Measurements from ENCODE around the gene CAPZA2.

Gene CAPZA2

DNA sequence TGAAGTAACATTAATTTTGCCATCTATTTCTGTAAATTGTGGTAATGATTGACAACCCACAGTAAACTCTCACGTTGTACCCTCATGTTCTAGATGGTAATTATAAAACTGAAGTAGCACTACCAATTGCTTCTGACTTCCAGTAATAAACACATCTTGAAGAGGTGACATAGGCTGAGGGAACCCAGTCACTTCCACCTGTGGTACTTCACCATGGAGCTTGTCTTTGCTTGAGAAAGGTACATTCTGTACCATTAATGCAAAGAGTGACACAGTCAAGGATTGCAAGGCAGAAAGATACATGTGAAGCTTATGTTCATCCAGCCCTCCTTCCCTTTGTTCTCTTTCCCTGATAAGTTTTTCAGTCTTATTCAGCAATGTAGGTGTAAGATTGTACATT, 11.2 kb downstream of the CAPZA2 start:
- in situ Hi-C loops (cut with MboI; ENCODE audit: low sequenced_read_pairs) = no loop called here
- H3K27me3 ChIP-seq (ENCODE audit: low read depth) = no peaks in the 10 kb centered on the region
- DNase-seq (ENCODE audit: low spot score in 2 of 2) = no peak
- no peaks in the 10 kb centered on the region for H3K4me1 ChIP-seq
- H3K36me3 ChIP-seq (replicated peaks) = no peaks in the 10 kb centered on the region
- H3K9me3 ChIP-seq = no peaks in the 10 kb centered on the region
- H3K4me3 ChIP-seq = no peak overlapping the region

GRCh38 chr7:116876664-116877442, 14.5 kb downstream of the CAPZA2 start:
- no peaks in the 10 kb centered on the region for H3K4me1 ChIP-seq
- in situ Hi-C loops (cut with MboI; ENCODE audit: low sequenced_read_pairs) = no loop called here
- H3K27me3 ChIP-seq (ENCODE audit: low read depth) = no peaks in the 10 kb centered on the region
- H3K9me3 ChIP-seq = no peaks in the 10 kb centered on the region
- no peak overlapping the region for H3K4me3 ChIP-seq
- no peaks in the 10 kb centered on the region for H3K36me3 ChIP-seq (replicated peaks)
- no peak for DNase-seq (ENCODE audit: low spot score in 2 of 2)

- H3K4me3 ChIP-seq = no peak overlapping the region
- DNase-seq (ENCODE audit: low spot score in 2 of 2) = no peak
- in situ Hi-C loops (cut with MboI; ENCODE audit: low sequenced_read_pairs) = no loop called here
- no peaks in the 10 kb centered on the region for H3K27me3 ChIP-seq (ENCODE audit: low read depth)
- no peaks in the 10 kb centered on the region for H3K36me3 ChIP-seq (replicated peaks)
- H3K9me3 ChIP-seq = no peaks in the 10 kb centered on the region
- no peaks in the 10 kb centered on the region for H3K4me1 ChIP-seq
Observed at GRCh38 chr7:116877443-116878217, 15.2 kb downstream of the CAPZA2 start.

DNA sequence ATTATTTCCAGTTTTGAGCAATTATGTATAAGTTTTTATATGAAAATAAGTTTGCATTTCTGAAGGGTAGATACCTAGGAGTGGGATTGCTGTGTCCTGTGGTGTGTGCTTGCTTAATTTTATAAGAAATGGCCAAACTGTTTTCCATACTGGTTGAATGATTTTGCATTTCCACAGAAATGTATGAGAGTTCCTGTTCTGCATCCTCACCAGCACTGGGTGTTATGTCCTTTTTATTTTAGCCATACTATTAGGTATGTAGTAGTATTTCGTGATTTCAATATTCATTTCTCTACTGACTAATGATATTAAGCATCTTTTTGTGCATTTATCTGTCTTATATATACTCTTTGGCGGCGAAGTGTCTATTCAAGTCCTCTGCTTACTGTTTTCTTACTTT, 22.3 kb downstream of the CAPZA2 start:
- no peaks in the 10 kb centered on the region; the same call in 1 of the 2 replicates for H3K4me1 ChIP-seq
- no peak overlapping the region for H3K4me3 ChIP-seq
- no peak for DNase-seq (ENCODE audit: low spot score in 2 of 2)
- peaks cover 7% of the 10 kb centered on the region for H3K36me3 ChIP-seq (replicated peaks)
- H3K9me3 ChIP-seq = no peaks in the 10 kb centered on the region
- no peaks in the 10 kb centered on the region for H3K27me3 ChIP-seq (ENCODE audit: low read depth)
- in situ Hi-C loops (cut with MboI; ENCODE audit: low sequenced_read_pairs) = no loop called here

- H3K4me3 ChIP-seq = no peak overlapping the region
- no peaks in the 10 kb centered on the region for H3K27me3 ChIP-seq (ENCODE audit: low read depth)
- in situ Hi-C loops (cut with MboI; ENCODE audit: low sequenced_read_pairs) = no loop called here
- DNase-seq (ENCODE audit: low spot score in 2 of 2) = no peak
- H3K9me3 ChIP-seq = no peaks in the 10 kb centered on the region
- peaks cover 12% of the 10 kb centered on the region for H3K36me3 ChIP-seq (replicated peaks)
- no peaks in the 10 kb centered on the region; the same call in 1 of the 2 replicates for H3K4me1 ChIP-seq
Observed at GRCh38 chr7:116885724-116886123, 23.3 kb downstream of the CAPZA2 start.

DNA sequence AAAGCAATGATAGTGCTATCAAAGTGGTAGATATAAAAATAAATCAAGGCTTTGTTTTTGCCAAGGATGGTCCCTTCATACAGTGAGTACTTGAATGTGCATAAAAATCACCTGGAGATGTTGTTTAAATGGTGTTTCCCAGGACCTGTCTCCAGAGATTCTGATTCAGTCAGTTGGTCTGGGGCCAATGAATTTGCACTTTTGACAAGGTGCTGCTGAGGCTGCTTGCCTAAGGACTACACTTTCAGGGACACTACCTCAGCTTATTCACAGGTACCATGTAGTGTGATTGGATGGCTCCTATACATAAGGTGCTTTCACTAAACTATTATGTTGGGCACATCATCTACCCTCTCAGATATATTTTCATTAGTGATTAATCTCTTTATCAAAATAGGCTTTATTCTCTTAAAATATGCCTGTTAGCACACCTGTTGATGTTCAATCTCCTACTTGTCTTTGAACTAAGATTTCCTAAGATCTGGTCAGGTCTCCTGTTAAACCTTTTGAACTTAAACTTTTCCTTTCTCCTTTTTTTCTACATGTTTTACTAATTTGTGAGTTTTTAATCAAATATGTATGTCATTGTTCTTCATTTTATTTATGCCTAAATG, 24.3 kb downstream of the CAPZA2 start:
- no peak for DNase-seq (ENCODE audit: low spot score in 2 of 2)
- no peaks in the 10 kb centered on the region for H3K27me3 ChIP-seq (ENCODE audit: low read depth)
- H3K9me3 ChIP-seq = no peaks in the 10 kb centered on the region
- H3K4me3 ChIP-seq = no peak overlapping the region
- H3K36me3 ChIP-seq (replicated peaks) = peaks cover 18% of the 10 kb centered on the region
- in situ Hi-C loops (cut with MboI; ENCODE audit: low sequenced_read_pairs) = no loop called here
- no peaks in the 10 kb centered on the region; the same call in 1 of the 2 replicates for H3K4me1 ChIP-seq

GRCh38 chr7:116888895-116889294, 26.5 kb downstream of the CAPZA2 start:
- in situ Hi-C loops (cut with MboI; ENCODE audit: low sequenced_read_pairs) = no loop called here
- Histone ChIP-seq H3K36me3 (replicated peaks) (peaks cover 28% of the 10 kb centered on the region), H3K9me3 (no peaks in the 10 kb centered on the region), H3K4me3 (no peak overlapping the region), H3K27me3 (ENCODE audit: low read depth) (no peaks in the 10 kb centered on the region), H3K4me1 (no peaks in the 10 kb centered on the region)
- DNase-seq (ENCODE audit: low spot score in 2 of 2) = no peak

DNA sequence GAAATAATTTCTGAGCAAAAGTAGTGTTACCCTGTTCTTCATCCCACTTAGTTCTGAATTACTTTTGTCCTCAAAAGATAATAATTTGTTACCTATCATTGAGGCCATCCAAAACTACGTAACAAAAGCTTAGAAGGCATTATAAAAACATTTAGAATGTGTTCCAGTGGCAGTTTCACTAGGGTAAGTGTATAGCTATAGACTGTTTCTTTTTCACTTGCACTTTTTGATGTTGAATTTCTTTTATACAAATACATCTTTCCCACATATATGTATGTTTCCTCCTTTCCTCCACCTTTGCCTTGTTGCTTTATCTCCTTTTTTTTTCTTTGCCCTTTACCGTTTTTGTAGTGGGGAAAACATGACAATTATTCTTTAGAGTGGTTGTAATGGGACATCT, 33.5 kb downstream of the CAPZA2 start:
- H3K36me3 ChIP-seq (replicated peaks) = peaks cover 25% of the 10 kb centered on the region
- in situ Hi-C loops (cut with MboI; ENCODE audit: low sequenced_read_pairs) = no loop called here

DNA sequence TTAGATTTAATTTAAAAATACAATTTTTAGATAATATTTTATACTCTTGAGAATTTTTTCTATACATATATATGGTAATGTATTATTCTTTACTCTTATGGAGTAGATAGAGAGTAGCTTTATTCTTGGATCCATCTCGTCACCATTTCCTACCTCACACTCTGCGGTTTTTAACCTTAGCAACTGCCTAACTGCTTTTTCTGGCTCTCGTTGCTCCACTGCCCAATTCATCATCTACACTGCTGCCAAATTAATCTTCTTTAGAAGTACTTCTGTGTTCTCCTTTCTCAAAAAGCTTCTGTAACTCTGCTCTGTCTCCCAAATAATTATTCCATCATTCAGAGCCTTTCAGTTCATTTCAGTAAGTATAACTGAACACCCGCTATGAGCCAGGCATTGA, 35.3 kb downstream of the CAPZA2 start:
- no peaks in the 10 kb centered on the region for H3K9me3 ChIP-seq
- H3K4me3 ChIP-seq = no peak overlapping the region
- H3K36me3 ChIP-seq (replicated peaks) = peaks cover 17% of the 10 kb centered on the region
- H3K27me3 ChIP-seq (ENCODE audit: low read depth) = no peaks in the 10 kb centered on the region
- in situ Hi-C loops (cut with MboI; ENCODE audit: low sequenced_read_pairs) = no loop called here
- DNase-seq (ENCODE audit: low spot score in 2 of 2) = no peak
- H3K4me1 ChIP-seq = no peaks in the 10 kb centered on the region

More for the DNA sequence above, 33.5 kb downstream of the CAPZA2 start:
- Histone ChIP-seq H3K4me1 (no peaks in the 10 kb centered on the region), H3K4me3 (no peak overlapping the region), H3K9me3 (no peaks in the 10 kb centered on the region), H3K27me3 (ENCODE audit: low read depth) (no peaks in the 10 kb centered on the region)
- no peak for DNase-seq (ENCODE audit: low spot score in 2 of 2)

DNA sequence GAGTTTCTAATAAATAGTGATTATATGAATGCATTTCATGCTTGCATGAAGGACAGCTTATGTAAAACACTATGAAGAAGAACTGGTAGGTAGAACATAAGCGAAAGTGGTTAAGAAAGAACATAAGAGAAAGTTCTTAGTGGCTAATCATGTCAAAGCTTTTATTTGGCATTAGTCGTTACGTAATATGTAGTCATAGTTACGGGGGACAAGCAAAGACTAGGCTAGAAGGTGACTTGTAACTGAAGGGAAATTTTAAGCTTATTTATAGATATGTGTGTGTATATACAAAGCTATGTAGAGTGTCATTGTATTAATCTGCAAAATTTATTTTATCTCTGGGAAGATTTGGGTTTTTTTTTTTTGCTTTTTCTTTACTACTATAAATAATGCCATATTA, 36.9 kb downstream of the CAPZA2 start:
- in situ Hi-C loops (cut with MboI; ENCODE audit: low sequenced_read_pairs) = no loop called here
- Histone ChIP-seq H3K36me3 (replicated peaks) (peaks cover 13% of the 10 kb centered on the region), H3K4me1 (no peaks in the 10 kb centered on the region), H3K27me3 (ENCODE audit: low read depth) (no peaks in the 10 kb centered on the region), H3K4me3 (no peak overlapping the region), H3K9me3 (no peaks in the 10 kb centered on the region)
- no peak for DNase-seq (ENCODE audit: low spot score in 2 of 2)

DNA sequence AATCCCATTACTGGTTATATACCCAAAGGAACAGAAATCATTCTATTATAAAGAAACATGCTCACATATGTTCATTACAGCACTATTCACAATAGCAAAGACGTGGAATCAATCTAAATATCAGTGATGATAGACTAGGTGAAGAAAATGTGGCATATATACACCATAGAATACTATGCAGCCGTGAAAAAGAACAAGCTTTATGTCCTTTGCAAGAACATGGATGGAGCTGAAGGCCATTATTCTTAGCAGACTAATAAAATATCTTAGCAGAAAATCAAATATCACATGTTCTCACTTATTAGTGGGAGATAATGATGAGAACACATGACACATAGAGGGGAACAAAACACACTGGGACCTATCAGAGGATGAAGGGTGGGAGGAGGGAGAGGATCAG, 38.8 kb downstream of the CAPZA2 start:
- no peak for DNase-seq (ENCODE audit: low spot score in 2 of 2)
- in situ Hi-C loops (cut with MboI; ENCODE audit: low sequenced_read_pairs) = no loop called here
- Histone ChIP-seq H3K27me3 (ENCODE audit: low read depth) (no peaks in the 10 kb centered on the region), H3K36me3 (replicated peaks) (peaks cover 5% of the 10 kb centered on the region), H3K4me3 (no peak overlapping the region), H3K4me1 (peaks cover 12% of the 10 kb centered on the region), H3K9me3 (no peaks in the 10 kb centered on the region)

DNA sequence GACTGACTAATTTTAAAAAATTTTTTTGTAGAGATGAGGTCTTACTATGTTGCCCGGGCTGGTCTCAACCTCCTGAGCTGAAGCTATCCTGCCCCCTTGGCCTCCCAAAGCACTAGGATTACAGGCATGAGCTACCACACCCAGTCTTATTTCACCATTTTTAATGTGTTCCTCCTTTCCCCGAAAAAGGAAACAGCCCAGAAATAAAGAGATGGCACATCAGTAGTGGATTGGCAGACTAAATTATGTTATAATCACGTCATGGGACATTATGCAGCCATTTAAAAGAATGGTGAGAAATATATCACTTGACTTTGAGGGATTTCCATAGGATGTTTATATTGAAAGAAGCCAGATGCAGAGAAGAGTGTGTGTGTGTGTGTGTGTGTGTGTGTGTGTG, 40.5 kb downstream of the CAPZA2 start:
- H3K4me1 ChIP-seq = peaks cover 12% of the 10 kb centered on the region
- H3K4me3 ChIP-seq = no peak overlapping the region
- H3K36me3 ChIP-seq (replicated peaks) = peaks cover 5% of the 10 kb centered on the region
- H3K9me3 ChIP-seq = no peaks in the 10 kb centered on the region
- in situ Hi-C loops (cut with MboI; ENCODE audit: low sequenced_read_pairs) = no loop called here
- no peak for DNase-seq (ENCODE audit: low spot score in 2 of 2)
- no peaks in the 10 kb centered on the region for H3K27me3 ChIP-seq (ENCODE audit: low read depth)

GRCh38 chr7:116906391-116906790, 44.0 kb downstream of the CAPZA2 start:
- Histone ChIP-seq H3K4me3 (no peak overlapping the region), H3K9me3 (no peaks in the 10 kb centered on the region), H3K36me3 (replicated peaks) (peaks cover 10% of the 10 kb centered on the region), H3K4me1 (peaks cover 12% of the 10 kb centered on the region), H3K27me3 (ENCODE audit: low read depth) (no peaks in the 10 kb centered on the region)
- DNase-seq (ENCODE audit: low spot score in 2 of 2) = no peak
- in situ Hi-C loops (cut with MboI; ENCODE audit: low sequenced_read_pairs) = no loop called here

GRCh38 chr7:116910383-116910782, 48.0 kb downstream of the CAPZA2 start:
- peaks cover 31% of the 10 kb centered on the region for H3K36me3 ChIP-seq (replicated peaks)

More at GRCh38 chr7:116910383-116910782, 48.0 kb downstream of the CAPZA2 start:
- peaks cover 6% of the 10 kb centered on the region for H3K4me1 ChIP-seq
- no peak overlapping the region for H3K4me3 ChIP-seq
- in situ Hi-C loops (cut with MboI; ENCODE audit: low sequenced_read_pairs) = no loop called here
- peaks cover 4% of the 10 kb centered on the region; the same call in 1 of the 2 replicates for H3K9me3 ChIP-seq
- no peaks in the 10 kb centered on the region for H3K27me3 ChIP-seq (ENCODE audit: low read depth)
- no peak for DNase-seq (ENCODE audit: low spot score in 2 of 2)
